ENCODE results near the gene BANK1. TPM values are rescaled to one million over a fixed set of nuclear protein-coding genes. Genes with fewer than 3 reads are reported as not detected.

The BANK1 gene
- polyA plus RNA-seq, 10 donors: 0.37 to 0.90 (median 0.68) TPM

DNA sequence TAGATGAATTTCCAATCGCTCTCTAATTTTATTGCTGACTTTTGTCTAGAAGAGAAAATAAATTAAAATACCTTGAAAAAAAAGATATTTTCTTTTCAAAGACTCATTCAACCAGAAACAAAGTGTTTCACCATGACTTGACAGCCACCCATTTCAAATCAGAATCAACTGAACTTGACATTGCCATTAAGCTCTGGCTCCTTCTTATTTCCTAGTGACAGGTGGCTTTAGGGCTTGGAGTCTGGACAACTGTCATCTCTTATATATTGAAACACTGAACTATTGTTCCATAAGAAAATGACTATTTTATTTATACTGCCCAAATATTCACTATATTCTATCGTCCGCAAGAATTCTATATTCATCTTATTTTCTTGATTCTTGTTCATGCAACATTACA, 325.6 kb downstream of the BANK1 start:
- DNase-seq: no peak

DNA sequence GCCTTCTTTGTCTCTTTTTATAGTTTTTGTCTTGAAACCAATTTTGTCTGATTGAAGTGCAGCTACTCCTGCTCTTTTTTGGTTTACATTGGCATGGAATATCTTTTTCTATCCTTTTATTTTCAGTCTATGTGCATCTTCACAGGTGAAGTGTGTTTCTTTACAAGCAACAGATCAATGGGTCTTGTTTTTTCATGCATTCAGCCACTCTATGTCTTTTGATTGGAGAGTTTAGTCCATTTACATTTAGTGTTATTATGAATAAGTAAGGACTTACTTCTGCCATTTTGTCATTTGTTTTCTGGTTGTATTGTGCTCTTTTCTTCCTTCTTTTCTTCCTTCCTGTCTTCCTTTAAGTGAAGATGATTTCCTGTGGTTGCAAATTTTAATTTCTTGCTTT, 330.3 kb downstream of the BANK1 start:
- DNase-seq: no peak

All from muscle of back (tissue), 11 donors.